ENCODE results near the gene PKDCC. TPM values are rescaled to one million over a fixed set of nuclear protein-coding genes. Genes with fewer than 3 reads are reported as not detected.

PKDCC gene
- total RNA-seq, 4 donors from 2014 or later: 5.9 to 21.4 (median 12.7) TPM

DNA sequence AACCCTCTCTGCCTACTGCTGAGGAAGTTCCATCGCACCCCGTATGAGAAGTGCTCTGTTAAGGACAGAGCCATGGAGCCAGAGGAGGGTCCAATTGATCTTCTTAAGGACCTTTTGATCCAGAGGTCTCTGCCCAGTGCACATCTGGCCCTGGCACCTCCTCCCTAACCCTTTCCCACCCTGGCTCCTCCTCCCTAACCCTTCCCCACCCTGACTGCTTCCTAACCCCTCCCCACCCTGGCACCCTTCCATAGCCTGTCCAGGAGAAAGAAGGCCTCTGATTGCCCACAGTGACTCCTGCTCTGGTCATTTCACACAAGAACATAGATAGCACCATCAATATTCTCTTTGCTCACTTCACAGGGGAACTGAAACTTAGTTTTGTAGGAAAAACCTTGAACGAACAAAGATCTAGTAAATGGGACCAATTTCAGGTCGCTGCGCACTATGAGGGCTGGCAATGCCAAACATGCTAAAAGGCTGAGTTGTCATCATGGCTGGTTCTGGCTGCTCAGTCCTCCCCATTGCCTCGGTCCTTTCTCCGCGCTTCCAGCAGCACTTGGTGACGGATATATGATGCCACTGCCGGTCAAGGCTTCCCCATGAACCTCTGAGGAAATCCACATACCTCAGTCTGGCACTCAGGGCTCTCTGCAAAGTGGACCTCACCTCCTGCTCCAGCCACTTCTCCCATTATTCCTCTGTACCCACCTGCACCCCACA, 49.2 kb downstream of the PKDCC start:
- no peak overlapping the region for H3K4me3 ChIP-seq (replicated peaks in 1 of 3)
- WGBS, 2 donors: 70 to 72% methylated on average over 10 of the region's 10 CpGs
- no peaks in the 10 kb centered on the region for H3K9me3 ChIP-seq
- no peak for DNase-seq
- H3K36me3 ChIP-seq: no peaks in the 10 kb centered on the region
- peaks cover 7 to 23% of the 10 kb centered on the region in 2 donors for H3K4me1 ChIP-seq
- no peaks in the 10 kb centered on the region for H3K27me3 ChIP-seq
- intact Hi-C loops (cut with DNase I): loop anchor here (5.0 to 10.0 kb wide), 3 partner anchors 145 to 268 kb away; partner anchors contain the start of gene COX7A2L
- no peak overlapping the region for H3K27ac ChIP-seq
- TF ChIP-seq, protein P1, sequence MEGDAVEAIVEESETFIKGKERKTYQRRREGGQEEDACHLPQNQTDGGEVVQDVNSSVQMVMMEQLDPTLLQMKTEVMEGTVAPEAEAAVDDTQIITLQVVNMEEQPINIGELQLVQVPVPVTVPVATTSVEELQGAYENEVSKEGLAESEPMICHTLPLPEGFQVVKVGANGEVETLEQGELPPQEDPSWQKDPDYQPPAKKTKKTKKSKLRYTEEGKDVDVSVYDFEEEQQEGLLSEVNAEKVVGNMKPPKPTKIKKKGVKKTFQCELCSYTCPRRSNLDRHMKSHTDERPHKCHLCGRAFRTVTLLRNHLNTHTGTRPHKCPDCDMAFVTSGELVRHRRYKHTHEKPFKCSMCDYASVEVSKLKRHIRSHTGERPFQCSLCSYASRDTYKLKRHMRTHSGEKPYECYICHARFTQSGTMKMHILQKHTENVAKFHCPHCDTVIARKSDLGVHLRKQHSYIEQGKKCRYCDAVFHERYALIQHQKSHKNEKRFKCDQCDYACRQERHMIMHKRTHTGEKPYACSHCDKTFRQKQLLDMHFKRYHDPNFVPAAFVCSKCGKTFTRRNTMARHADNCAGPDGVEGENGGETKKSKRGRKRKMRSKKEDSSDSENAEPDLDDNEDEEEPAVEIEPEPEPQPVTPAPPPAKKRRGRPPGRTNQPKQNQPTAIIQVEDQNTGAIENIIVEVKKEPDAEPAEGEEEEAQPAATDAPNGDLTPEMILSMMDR (IDR thresholded peaks at IDR 0.05): no peak
- TF ChIP-seq POLR2A (IDR thresholded peaks at IDR 0.05): no peak

DNA sequence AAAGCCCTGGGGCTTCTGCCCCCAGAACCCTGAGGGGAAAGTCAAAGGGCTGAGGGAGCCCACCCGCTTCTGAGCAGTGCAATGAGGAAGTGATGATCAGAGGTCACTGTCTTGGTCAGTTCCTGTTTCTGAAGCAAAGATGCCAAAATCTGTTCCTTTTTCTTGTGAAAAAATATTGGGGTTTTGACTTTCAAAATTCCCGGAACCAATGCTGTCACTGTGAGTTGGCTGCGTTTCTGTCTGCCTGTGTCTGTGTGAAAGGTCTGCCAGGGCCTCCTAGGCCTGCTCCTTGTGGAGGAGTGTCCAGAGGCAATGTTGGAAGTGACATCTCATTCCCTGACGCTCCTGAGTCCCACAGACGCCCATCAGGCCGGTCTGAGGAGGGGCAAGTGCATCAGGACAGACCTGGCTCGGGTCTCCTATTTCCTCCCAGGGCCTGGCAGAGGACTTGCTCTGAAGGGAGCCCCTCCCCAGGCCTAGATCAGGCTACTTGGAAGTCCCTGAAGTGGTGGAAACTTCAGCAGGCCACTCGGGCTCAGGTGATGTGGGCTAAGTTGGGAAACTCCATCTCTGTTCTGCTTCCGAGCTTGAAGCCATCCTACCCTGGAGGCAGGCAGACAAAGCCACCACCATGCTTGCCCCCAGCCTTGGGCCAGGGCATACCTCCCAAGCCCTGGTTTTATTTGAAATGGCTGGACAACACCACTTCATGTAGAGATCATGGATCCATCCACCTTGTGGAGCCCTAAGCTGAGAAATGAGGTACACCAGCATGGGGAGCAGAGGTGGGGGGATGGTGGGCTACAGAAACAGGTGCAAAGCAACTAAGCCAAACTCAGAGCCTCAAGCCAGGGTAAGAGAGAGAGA, 51.0 kb downstream of the PKDCC start:
- Histone ChIP-seq H3K27me3 (no peaks in the 10 kb centered on the region), H3K36me3 (no peaks in the 10 kb centered on the region), H3K27ac (peak overlapping the region in 2 of 3 donors; percentile 24 to 71), H3K4me3 (replicated peaks in 1 of 3) (no peak overlapping the region), H3K4me1 (peaks cover 13 to 35% of the 10 kb centered on the region in 2 donors), H3K9me3 (no peaks in the 10 kb centered on the region)
- no peak for TF ChIP-seq POLR2A (IDR thresholded peaks at IDR 0.05)
- TF ChIP-seq, protein P1 (IDR thresholded peaks at IDR 0.05): no peak
- peak in 1 of 2 donors; percentile 11 for DNase-seq
- intact Hi-C loops (cut with DNase I): loop anchor here (5.0 to 10.0 kb wide), 3 partner anchors 143 to 266 kb away; partner anchors contain the start of gene COX7A2L
- WGBS, 2 donors: 49 to 61% methylated on average over 8 of the region's 9 CpGs

DNA sequence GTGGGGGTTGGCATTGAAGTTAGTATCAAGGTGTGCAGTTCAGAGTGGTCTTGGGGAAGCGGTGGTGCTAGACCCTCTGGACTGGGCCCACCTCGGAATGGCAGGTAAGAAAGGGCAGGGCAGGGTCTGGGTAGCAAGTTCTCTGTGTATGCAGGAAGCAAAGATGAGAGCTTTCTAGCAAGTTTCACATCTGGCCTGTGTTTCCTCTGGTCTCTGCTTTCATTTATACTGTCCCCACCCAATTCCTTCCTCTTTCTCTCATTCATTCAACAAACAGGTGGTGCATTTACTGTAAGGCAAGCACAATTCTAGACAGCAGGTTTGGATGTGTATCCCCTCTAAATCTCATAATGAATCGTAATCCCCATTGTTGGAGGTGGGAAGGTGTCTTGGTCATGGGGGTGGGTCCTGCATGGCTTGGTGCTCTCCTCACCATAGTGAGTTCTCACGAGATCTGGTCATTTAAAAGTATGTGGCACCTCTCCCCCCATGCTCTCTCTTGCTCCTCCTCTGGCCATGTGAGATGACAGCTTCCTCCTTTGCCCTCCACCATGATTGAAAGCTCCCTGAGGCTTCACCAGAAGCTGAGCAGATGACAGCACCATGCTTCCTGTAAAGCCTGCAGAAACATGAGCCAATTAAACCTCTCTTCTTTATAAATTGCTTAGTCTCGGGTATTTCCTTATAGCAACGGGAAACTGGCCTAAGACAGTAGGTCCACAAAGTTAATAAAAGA, 51.8 kb downstream of the PKDCC start:
- intact Hi-C loops (cut with DNase I): loop anchor here (5.0 to 10.0 kb wide), 4 partner anchors 65 to 265 kb away; partner anchors contain the start of genes COX7A2L and EML4
- Histone ChIP-seq H3K9me3 (no peaks in the 10 kb centered on the region), H3K4me1 (peaks cover 13 to 35% of the 10 kb centered on the region in 2 donors), H3K27ac (peak overlapping the region in 1 of 3 donors; percentile 71), H3K4me3 (replicated peaks in 1 of 3) (no peak overlapping the region), H3K36me3 (no peaks in the 10 kb centered on the region), H3K27me3 (no peaks in the 10 kb centered on the region)
- TF ChIP-seq, protein P1 (IDR thresholded peaks at IDR 0.05): no peak
- no peak for TF ChIP-seq POLR2A (IDR thresholded peaks at IDR 0.05)
- 92 to 96% methylated on average over 6 of the region's 6 CpGs for WGBS, 2 donors
- no peak for DNase-seq

DNA sequence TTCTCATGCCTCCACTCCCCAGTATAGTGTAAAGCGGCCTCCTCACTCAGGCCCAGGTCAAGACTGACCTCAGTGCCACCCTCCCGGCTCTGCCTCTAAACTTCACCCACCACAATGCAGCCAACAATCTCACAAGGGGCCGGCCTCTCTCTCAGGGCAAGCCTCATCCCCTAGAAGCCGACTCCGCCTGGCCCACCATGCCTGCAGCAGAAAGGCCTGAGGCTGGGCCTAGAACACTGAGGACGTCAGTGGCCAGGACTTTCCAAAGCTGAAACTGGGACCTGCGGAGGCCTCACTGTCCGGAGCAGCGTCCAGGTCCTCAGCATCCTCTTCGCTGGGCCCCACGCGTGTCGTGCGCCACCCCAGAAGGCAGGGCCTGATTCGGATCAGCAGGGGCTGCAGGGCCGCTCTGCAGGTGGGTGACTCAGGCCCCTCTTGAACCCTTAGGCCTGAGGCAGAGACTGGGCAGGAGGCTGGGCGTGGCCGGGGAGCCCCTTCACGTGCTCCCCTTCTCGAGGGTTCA, 52.9 kb downstream of the PKDCC start:
- Histone ChIP-seq H3K4me1 (peaks cover 13 to 38% of the 10 kb centered on the region in 2 donors), H3K36me3 (no peaks in the 10 kb centered on the region), H3K9me3 (no peaks in the 10 kb centered on the region), H3K27ac (peak overlapping the region; percentile 72 to 92 (median 90)), H3K4me3 (replicated peaks in 1 of 3) (peak overlapping the region in 1 of 3 donors; percentile 33), H3K27me3 (no peaks in the 10 kb centered on the region)
- DNase-seq: no peak
- 75 to 94% methylated on average over 12 to 15 of the region's 20 CpGs for WGBS, 2 donors
- intact Hi-C loops (cut with DNase I): loop anchor here (10.0 kb wide), 1 partner anchor 64 kb away; the partner anchor contains the start of gene EML4
- TF ChIP-seq POLR2A (IDR thresholded peaks at IDR 0.05): no peak
